Medulla oblongata (tissue), 1 donor: Measurements from ENCODE around the gene AP1S3.

Experiments used
- DNase-seq: peaks from one replicate; pipeline ENCODE4 v3.0.0-alpha.2; 2015; ENCODE audit errors: extremely low spot score

Gene AP1S3

DNA sequence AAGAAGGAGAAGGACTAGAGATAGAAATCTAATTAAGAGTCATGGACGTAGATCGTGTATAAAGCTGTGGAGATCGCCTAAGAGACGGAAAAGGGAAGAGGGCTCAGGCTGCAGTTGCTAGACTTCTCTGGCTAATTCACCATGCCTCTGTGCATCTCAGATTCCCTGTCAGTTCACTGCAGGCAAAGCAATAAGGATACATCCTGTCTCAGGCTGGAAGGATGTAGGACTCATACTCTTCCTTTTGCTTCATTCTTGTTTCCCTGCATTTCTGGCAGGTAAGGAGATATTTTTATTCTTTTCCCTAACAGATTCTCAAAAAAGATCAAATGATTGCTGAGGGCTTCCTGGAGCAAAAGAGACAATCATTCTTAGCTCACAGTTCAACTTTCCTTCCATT is 112.5 kb downstream of the AP1S3 start:
- no peak for DNase-seq

DNA sequence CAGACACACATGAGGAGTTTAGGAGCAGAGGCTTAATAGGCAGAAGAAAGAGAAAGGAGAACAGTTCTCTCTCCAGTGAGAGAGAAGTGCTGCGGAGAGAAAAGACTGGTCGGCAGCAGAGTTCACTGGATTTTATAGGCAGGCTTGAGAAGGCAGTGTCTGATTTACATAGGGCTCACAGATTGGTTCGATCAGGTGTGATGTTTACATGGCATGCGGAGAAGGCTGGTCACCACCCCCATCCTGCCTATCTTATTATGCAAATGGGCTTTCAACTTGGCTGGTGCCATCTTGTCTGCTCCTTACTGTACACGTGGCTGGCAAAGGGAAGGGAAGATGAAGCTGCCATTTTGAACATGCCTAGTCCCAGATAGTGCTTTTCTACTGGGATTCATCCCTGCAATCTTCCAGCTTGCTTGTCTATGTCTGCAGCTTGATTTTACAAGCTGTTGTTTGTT is 113.4 kb downstream of the AP1S3 start:
- no peak for DNase-seq

DNA sequence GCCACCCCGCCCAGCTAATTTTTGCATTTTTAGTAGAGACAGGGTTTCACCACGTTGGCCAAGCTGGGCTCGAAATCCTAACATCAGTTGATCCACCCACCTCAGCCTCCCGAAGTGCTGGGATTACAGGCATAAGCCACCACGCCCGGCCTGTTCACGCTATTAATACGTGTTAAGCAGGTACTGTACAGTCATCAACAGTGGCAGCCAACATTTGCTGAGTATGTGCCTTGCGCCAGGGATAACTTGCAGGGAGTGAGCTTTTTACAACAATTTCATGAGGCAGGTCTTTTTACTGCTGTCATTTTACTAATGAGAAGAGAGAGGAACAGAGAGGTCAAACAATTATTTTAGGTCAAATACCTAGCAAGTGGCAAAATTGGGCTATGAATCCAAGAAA is 115.2 kb downstream of the AP1S3 start:
- DNase-seq = no peak

DNA sequence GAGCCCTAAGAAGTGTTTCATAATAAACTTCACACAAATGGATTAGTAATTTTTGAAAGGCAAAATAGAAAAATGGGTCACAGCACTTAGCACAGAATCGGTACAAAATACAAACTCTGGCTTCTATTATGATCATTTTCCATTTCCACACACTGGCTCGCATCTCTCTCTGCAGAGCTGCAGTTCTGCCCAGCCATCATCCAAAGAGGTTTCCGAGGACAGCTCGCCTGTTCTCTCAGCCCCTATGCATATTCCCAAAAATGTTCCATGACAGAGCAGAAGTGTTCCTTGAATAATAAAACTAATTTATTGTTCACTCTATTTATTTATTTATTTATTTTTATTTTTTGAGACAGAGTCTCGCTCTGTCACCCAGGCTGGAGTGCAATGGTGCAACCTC is 115.6 kb downstream of the AP1S3 start:
- DNase-seq = no peak

DNA sequence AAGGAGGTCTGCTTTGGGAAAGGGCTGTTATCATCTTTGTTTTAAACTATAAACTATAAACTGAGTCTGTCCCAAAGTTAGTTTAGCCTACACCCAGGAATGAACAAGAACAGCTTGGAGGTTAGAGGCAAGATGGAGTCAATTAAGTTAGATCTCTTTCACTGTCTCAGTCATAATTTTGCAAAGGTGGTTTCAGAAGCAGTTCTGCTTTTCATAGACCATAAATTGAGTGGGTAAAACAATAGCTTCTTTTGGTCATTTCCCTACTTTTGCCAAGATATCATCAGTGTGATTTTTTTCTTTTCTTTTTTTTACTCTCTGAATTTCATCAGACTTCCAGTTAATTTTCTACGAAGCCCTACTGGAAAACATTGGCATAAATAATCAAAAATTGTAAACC is 117.0 kb downstream of the AP1S3 start:
- no peak for DNase-seq

DNA sequence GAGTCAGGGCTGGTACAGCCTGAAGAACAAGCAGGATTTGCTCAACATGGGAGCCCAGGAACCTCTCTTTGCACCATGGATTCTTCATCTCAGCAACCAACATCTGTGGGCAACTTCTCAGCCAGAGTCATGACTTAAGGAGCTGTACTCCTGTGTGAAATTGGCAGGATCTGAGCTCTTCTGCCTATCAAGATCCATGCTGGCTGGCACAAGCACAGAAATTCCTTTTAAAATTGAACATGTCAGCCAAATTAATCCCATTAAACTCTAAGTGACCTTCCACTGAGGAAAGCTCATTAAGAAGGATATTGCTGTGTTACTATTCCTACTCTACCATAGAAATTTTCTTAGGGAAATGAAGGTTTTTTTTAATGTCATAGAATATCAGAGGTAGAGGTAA is 124.7 kb downstream of the AP1S3 start:
- no peak for DNase-seq

DNA sequence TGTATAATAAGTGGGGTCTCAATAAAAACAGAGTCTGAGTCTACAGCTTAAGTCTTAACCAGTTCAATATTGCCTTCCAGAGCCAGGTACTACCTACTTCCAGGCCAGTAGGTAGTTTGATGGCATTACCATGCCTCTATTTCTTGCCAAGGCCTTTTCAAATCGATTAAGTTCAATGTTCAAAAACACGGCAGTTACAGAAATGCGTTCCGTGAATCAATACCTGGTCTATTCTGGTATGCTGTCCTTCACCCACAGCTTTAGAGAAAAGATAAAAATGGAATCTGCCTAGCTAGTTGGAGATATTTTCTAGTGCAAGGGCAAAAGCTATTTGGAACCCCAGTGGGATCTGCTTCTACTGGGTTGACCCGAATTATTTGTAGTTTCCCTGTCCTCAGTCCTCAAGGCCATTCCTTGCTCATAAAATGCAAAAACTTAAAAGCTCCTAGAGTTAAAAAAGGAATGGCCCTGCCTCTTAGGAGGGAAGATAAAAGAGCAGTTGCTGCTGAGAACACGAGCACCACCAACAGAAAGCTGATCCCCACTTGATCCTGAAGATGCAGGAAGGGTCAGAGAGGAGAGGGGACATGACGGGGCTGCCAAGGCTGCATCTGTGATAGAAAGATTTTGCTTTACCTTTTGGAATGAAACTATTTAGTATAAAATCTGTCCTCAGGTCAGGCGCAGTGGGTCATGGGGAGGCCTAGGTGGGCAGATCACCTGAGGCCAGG is 125.6 kb downstream of the AP1S3 start:
- no peak for DNase-seq
